ENCODE data around the gene PCDH15. TPM values are rescaled to one million over a fixed set of nuclear protein-coding genes. Genes with fewer than 3 reads are reported as not detected.

PCDH15 gene
- total RNA-seq, 4 donors from 2014 or later: 0.70 to 2.3 TPM; not detected in 2

GRCh38 chr10:54060572-54060971 lies 740.5 kb downstream of the PCDH15 start:
- H3K36me3 ChIP-seq: no peaks in the 10 kb centered on the region
- TF ChIP-seq CTCF (IDR thresholded peaks at IDR 0.05) (no peak), POLR2A (IDR thresholded peaks at IDR 0.05) (no peak)
- no peaks in the 10 kb centered on the region for H3K4me1 ChIP-seq
- no peaks in the 10 kb centered on the region for H3K27me3 ChIP-seq
- H3K9me3 ChIP-seq: no peaks in the 10 kb centered on the region
- DNase-seq: no peak
- H3K4me3 ChIP-seq: no peak overlapping the region
- H3K27ac ChIP-seq: no peak overlapping the region
- intact Hi-C loops (cut with DNase I; ENCODE audit: low total_unique reads): no loop called here

GRCh38 chr10:54057357-54057756 lies 743.7 kb downstream of the PCDH15 start:
- Histone ChIP-seq H3K27ac (no peak overlapping the region), H3K36me3 (no peaks in the 10 kb centered on the region), H3K27me3 (no peaks in the 10 kb centered on the region), H3K9me3 (no peaks in the 10 kb centered on the region), H3K4me1 (no peaks in the 10 kb centered on the region), H3K4me3 (no peak overlapping the region)
- TF ChIP-seq CTCF (IDR thresholded peaks at IDR 0.05) (no peak), POLR2A (IDR thresholded peaks at IDR 0.05) (no peak)
- DNase-seq: no peak
- intact Hi-C loops (cut with DNase I; ENCODE audit: low total_unique reads): no loop called here

GRCh38 chr10:54026340-54026739 lies 774.7 kb downstream of the PCDH15 start:
- DNase-seq: no peak
- Histone ChIP-seq H3K27me3 (no peaks in the 10 kb centered on the region), H3K27ac (no peak overlapping the region), H3K36me3 (no peaks in the 10 kb centered on the region), H3K9me3 (no peaks in the 10 kb centered on the region), H3K4me3 (no peak overlapping the region), H3K4me1 (no peaks in the 10 kb centered on the region)
- TF ChIP-seq CTCF (IDR thresholded peaks at IDR 0.05): no peak
- no peak for TF ChIP-seq POLR2A (IDR thresholded peaks at IDR 0.05)
- intact Hi-C loops (cut with DNase I; ENCODE audit: low total_unique reads): no loop called here

GRCh38 chr10:54011117-54011516 lies 789.9 kb downstream of the PCDH15 start:
- no peaks in the 10 kb centered on the region for H3K9me3 ChIP-seq
- intact Hi-C loops (cut with DNase I; ENCODE audit: low total_unique reads): no loop called here
- no peaks in the 10 kb centered on the region for H3K36me3 ChIP-seq
- no peak for DNase-seq
- TF ChIP-seq POLR2A (IDR thresholded peaks at IDR 0.05) (no peak), CTCF (IDR thresholded peaks at IDR 0.05) (no peak)
- no peaks in the 10 kb centered on the region for H3K4me1 ChIP-seq
- no peak overlapping the region for H3K27ac ChIP-seq
- no peaks in the 10 kb centered on the region for H3K27me3 ChIP-seq
- H3K4me3 ChIP-seq: no peak overlapping the region

GRCh38 chr10:54010337-54010933 lies 790.6 kb downstream of the PCDH15 start:
- H3K27me3 ChIP-seq: no peaks in the 10 kb centered on the region
- TF ChIP-seq CTCF (IDR thresholded peaks at IDR 0.05) (no peak), POLR2A (IDR thresholded peaks at IDR 0.05) (no peak)
- H3K9me3 ChIP-seq: no peaks in the 10 kb centered on the region
- DNase-seq: no peak
- no peak overlapping the region for H3K27ac ChIP-seq
- intact Hi-C loops (cut with DNase I; ENCODE audit: low total_unique reads): no loop called here
- no peak overlapping the region for H3K4me3 ChIP-seq
- H3K36me3 ChIP-seq: no peaks in the 10 kb centered on the region
- H3K4me1 ChIP-seq: no peaks in the 10 kb centered on the region
